Naive thymus-derived CD4-positive, alpha-beta T cell (primary cell): ENCODE data around the gene RPL38. TPM values are rescaled to one million over a fixed set of nuclear protein-coding genes. Genes with fewer than 3 reads are reported as not detected.
A peak's percentile ranks its signal among the peaks of the same experiment; 100 is the strongest.

Experiments used
- ATAC-seq: fragments of 150-1000 bp; cut with Tn5 transposase; 2 replicates; pipeline ENCODE4 v1.10.0; 2021; ENCODE audit warnings: mild to moderate bottlenecking, moderate library complexity
- CTCF ChIA-PET: fragments of 350-600 bp; sonication (Branson Sonifier 250); formaldehyde crosslinking; loops from one replicate; lab custom pipeline; 2021; ENCODE audit warnings: antibody characterized with exemption; lab: Charles Lee
- POLR2A ChIA-PET: fragments of 350-600 bp; sonication (Branson Sonifier 250); formaldehyde crosslinking; loops from one replicate; lab custom pipeline; 2021; ENCODE audit warnings: antibody characterized with exemption, inconsistent platforms; lab: Charles Lee
- DNase-seq, 9 donors: peaks; one replicate each; pipeline versions ENCODE4 v3.0.0 to v3.0.0-alpha.2; 2020 to 2022; ENCODE audit warnings: mixed read lengths in 1 of 9
- H3K27ac ChIP-seq: one replicate; pipeline ENCODE4 v1.7.0; 2013; ENCODE audit warnings: mild to moderate bottlenecking, low read depth, low read length, moderate library complexity
- H3K27me3 ChIP-seq, 2 donors: one replicate each; pipeline ENCODE4 v1.7.0; 2013; ENCODE audit warnings: low read length in 2 of 2, mild to moderate bottlenecking in 2 of 2, moderate library complexity in 2 of 2; ENCODE audit not compliant: control insufficient read depth in 2 of 2, insufficient read depth in 2 of 2
- H3K36me3 ChIP-seq, 3 experiments: 1 replicate in 2 of 3; 2 replicates in 1 of 3; pipeline ENCODE4 v1.7.0; 2013; ENCODE audit warnings: low read length in 3 of 3, mild to moderate bottlenecking in 3 of 3, moderate library complexity in 1 of 3; ENCODE audit not compliant: insufficient read depth in 3 of 3, control insufficient read depth in 2 of 3
- H3K4me1 ChIP-seq, 2 donors: one replicate each; pipeline ENCODE4 v1.7.0; 2013; ENCODE audit warnings: low read length in 2 of 2, mild to moderate bottlenecking in 2 of 2, moderate library complexity in 1 of 2; ENCODE audit not compliant: control insufficient read depth in 2 of 2, insufficient read depth in 2 of 2
- H3K4me3 ChIP-seq: 2 replicates; pipeline ENCODE4 v1.7.0; 2013; ENCODE audit warnings: mild to moderate bottlenecking, low read length
- H3K9me3 ChIP-seq, 3 experiments: 1 replicate in 2 of 3; 2 replicates in 1 of 3; pipeline ENCODE4 v1.7.0; 2013; ENCODE audit warnings: low read length in 3 of 3; ENCODE audit not compliant: control insufficient read depth in 2 of 3
- H3K27ac Mint-ChIP-seq, 9 donors: one replicate each; pipeline ENCODE4 v1.8.0; 2020 to 2022; ENCODE audit warnings: mixed read lengths in 9 of 9, mild to moderate bottlenecking in 8 of 9, moderate library complexity in 5 of 9, inconsistent platforms in 2 of 9
- H3K27me3 Mint-ChIP-seq, 5 donors: one replicate each; pipeline ENCODE4 v1.8.0; 2021 to 2022; ENCODE audit warnings: mixed read lengths in 5 of 5, mild to moderate bottlenecking in 1 of 5
- H3K36me3 Mint-ChIP-seq, 5 donors: one replicate each; pipeline ENCODE4 v1.8.0; 2020 to 2022; ENCODE audit warnings: mixed read lengths in 5 of 5, mild to moderate bottlenecking in 3 of 5, inconsistent platforms in 1 of 5
- H3K4me1 Mint-ChIP-seq, 7 donors: one replicate each; pipeline ENCODE4 v1.8.0; 2020 to 2022; ENCODE audit warnings: mixed read lengths in 7 of 7, mild to moderate bottlenecking in 3 of 7, inconsistent platforms in 1 of 7
- H3K4me3 Mint-ChIP-seq, 10 donors: one replicate each; pipeline ENCODE4 v1.8.0; 2020 to 2022; ENCODE audit warnings: mild to moderate bottlenecking in 10 of 10, mixed read lengths in 10 of 10, moderate library complexity in 6 of 10, inconsistent platforms in 2 of 10
- H3K9me3 Mint-ChIP-seq, 11 donors: one replicate each; pipeline ENCODE4 v1.8.0; 2020 to 2022; ENCODE audit warnings: mixed read lengths in 11 of 11, mild to moderate bottlenecking in 4 of 11, inconsistent platforms in 1 of 11, moderate library complexity in 1 of 11
- intact Hi-C, 2 donors: fragments of 100-400 bp; cut with micrococcal nuclease; formaldehyde crosslinking; loops; one replicate each; pipeline ENCODE4 v1.15.1; 2023
- polyA plus RNA-seq, 2 donors: library from polyadenylated mRNA; unstranded; fragments of 300-500 nt; fragmentation: Illumina TruSeq; gene quantifications; one replicate each; pipeline ENCODE4 v1.2.3, GENCODE V29; 2021
- total RNA-seq, 6 experiments: library from RNA in 5 of 6; stranded (reverse) in 5 of 6; gene quantifications; 1 replicate in 5 of 6; 2 replicates in 1 of 6; pipeline ENCODE4 v1.2.3 and lab custom pipeline; 2021 to 2026

Gene RPL38
- total and polyA plus RNA-seq, 7 experiments from 2014 or later = 1,097 to 2,553 (median 2,002) TPM

DNA sequence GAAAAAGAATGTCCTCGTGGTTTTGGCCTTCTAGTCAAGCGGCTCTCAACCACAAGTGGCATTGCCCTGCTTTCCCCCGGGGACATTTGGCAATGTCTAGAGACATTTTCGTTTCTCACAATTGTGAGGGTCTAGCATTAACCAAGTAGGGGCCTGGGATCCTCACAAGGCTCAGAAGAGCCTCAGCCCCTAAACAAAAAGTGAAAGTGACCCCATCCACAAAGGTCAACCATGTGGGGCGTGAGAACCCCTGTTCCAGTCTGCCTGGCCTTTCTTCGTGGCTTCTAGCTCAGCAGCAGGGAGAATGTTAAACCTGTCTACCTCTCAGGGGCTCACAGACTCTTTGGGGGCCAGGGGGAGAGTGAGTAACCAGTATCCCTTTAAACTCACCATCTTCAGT lies 4.8 kb upstream of the RPL38 start:
- H3K27me3 ChIP-seq = peaks cover 0 to 5% of the 10 kb centered on the region in 2 donors
- ChIA-PET CTCF (interaction anchor here (0.9 to 1.4 kb wide), 2 partner anchors 8 to 284 kb away, joined by 3 to 6 read pairs; no protein-coding TSS in a partner anchor), POLR2A (no interaction called here)
- H3K4me1 ChIP-seq = peaks cover 0 to 7% of the 10 kb centered on the region in 2 donors
- DNase-seq (no peak), ATAC-seq (no peak)
- H3K4me3 ChIP-seq = no peak overlapping the region
- Mint-ChIP-seq H3K9me3 (peaks cover 0 to 5% (median 0%) of the 10 kb centered on the region in 11 donors), H3K27me3 (peaks cover 8 to 41% (median 26%) of the 10 kb centered on the region in 5 donors), H3K36me3 (peaks cover 0 to 4% (median 3%) of the 10 kb centered on the region in 5 donors), H3K4me3 (peak overlapping the region in 3 of 10 donors; percentile 4 to 53 (median 42)), H3K27ac (no peak overlapping the region), H3K4me1 (peaks cover 6 to 24% (median 13%) of the 10 kb centered on the region in 7 donors)
- no peak overlapping the region for H3K27ac ChIP-seq
- H3K36me3 ChIP-seq = peaks cover 0 to 2% (median 0%) of the 10 kb centered on the region in 3 experiments
- intact Hi-C loops = no loop called here
- no peaks in the 10 kb centered on the region for H3K9me3 ChIP-seq

DNA sequence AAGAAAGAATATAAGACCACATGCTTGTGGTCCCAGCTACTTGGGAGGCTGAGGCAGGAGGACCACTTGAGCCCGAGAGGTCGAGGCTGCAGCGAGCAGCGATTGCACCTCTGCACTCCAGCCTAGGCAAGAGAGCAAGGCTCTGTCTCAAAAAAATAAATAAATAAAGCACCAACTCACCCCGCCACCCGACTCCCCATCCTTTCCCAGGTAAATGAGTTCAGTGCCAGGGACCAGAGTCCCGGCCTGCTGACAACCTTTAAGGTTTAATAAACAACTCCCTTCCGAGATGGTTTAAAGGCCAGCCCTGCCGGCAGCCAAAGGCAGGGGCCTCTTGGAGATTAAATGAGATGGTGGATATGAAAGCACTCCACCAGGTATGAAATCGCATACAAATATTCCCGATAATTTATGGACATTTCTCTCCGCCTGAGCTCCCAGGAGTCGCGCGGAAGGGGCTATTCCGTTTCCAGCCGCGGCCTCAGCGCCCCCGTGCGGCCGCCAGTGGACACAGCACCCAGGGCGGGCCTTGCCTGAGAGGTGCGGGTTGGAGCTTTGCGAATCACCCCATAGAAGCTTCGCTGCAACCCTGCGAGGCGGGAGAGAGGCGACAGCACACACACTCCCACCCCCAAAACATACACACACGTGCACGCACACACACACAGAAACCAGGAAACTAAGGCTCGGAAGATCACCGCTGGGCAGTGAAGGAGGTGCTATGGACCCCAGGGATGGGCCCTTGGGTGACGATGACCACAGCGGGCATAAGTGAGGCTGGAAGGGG lies 4.0 kb upstream of the RPL38 start:
- POLR2A ChIA-PET = no interaction called here
- Mint-ChIP-seq H3K27me3 (peaks cover 8 to 38% (median 24%) of the 10 kb centered on the region in 5 donors), H3K4me3 (peak overlapping the region in 5 of 10 donors; percentile 16 to 53 (median 34))

DNA sequence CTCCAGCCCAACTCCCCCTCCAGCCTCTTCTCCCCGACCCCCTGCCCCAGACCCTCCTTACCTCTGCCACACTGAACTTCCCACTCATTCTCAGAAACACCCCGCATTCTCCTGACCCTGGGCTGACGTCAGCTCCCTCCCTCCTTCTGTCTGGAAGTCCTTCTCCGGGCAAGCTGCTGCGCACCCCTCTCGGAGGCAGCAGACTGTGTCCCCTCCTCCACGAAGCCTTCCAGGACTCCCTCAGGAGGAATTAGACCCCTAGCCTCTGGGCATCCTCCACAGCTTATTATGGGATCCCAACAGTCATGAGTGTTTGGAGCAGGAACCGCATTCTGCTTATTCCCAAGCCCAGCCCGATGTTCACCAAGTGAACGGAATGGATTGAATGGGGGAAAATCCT lies 3.4 kb upstream of the RPL38 start:
- Histone ChIP-seq H3K4me1 (peaks cover 11% of the 10 kb centered on the region in 2 donors), H3K36me3 (peaks cover 0 to 13% (median 4%) of the 10 kb centered on the region in 3 experiments), H3K27ac (no peak overlapping the region), H3K9me3 (no peaks in the 10 kb centered on the region), H3K4me3 (no peak overlapping the region), H3K27me3 (peaks cover 0 to 5% of the 10 kb centered on the region in 2 donors)
- DNase-seq = no peak
- Mint-ChIP-seq H3K27me3 (peaks cover 8 to 31% (median 21%) of the 10 kb centered on the region in 5 donors), H3K27ac (peak overlapping the region in 1 of 9 donors; percentile 58), H3K36me3 (peaks cover 2 to 7% (median 7%) of the 10 kb centered on the region in 5 donors), H3K9me3 (peaks cover 0 to 5% (median 0%) of the 10 kb centered on the region in 11 donors), H3K4me3 (no peak overlapping the region), H3K4me1 (peaks cover 12 to 24% (median 18%) of the 10 kb centered on the region in 7 donors)
- intact Hi-C loops = loop anchor here (5.0 to 10.0 kb wide), 5 partner anchors 555 to 1473 kb away; partner anchors contain the start of genes CDC42EP4 (in 1 of the 2) and COG1 (in 1 of the 2)
- ATAC-seq = no peak
- ChIA-PET CTCF (interaction anchor here (1.4 to 2.2 kb wide), 2 partner anchors 9 to 770 kb away, joined by 6 to 7 read pairs; no protein-coding TSS in a partner anchor), POLR2A (no interaction called here)

More for the DNA sequence above, 4.0 kb upstream of the RPL38 start:
- Histone ChIP-seq H3K9me3 (no peaks in the 10 kb centered on the region), H3K4me3 (no peak overlapping the region), H3K27ac (no peak overlapping the region), H3K36me3 (peaks cover 0 to 7% (median 0%) of the 10 kb centered on the region in 3 experiments), H3K27me3 (peaks cover 0 to 5% of the 10 kb centered on the region in 2 donors), H3K4me1 (peaks cover 5 to 7% of the 10 kb centered on the region in 2 donors)
- Mint-ChIP-seq H3K9me3 (peaks cover 0 to 5% (median 0%) of the 10 kb centered on the region in 11 donors), H3K4me1 (peaks cover 6 to 22% (median 13%) of the 10 kb centered on the region in 7 donors), H3K27ac (peak overlapping the region in 2 of 9 donors; percentile 14 to 58), H3K36me3 (peaks cover 0 to 4% (median 3%) of the 10 kb centered on the region in 5 donors)
- ATAC-seq (peak; percentile 58), DNase-seq (peak; percentile 32 to 79 (median 56))
- intact Hi-C loops = loop anchor here (5.0 to 10.0 kb wide), 5 partner anchors 555 to 1472 kb away; partner anchors contain the start of genes CDC42EP4 (in 1 of the 2) and COG1 (in 1 of the 2)
- CTCF ChIA-PET = interaction anchor here (0.6 to 2.2 kb wide), 4 partner anchors 8 to 771 kb away, joined by 3 to 7 read pairs (median 4); no protein-coding TSS in a partner anchor

DNA sequence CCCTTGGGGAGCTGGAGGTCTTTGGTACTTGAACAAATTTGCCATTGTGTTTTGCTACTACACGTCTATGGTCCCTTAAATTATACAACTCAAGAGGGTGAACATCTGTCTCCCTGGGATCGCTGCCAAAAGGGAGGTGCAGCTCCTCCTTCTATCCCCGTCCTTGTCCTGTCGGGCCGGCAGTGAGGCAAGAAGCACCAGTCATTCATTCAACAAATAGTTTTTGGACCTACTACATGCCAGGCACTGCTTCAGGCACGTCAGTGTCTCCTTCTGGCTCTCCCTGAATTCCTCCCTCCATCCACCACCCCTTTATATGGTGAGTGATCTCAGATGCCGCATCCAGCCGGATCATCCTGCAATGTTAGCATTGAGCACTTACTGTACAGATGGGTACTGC lies 2.2 kb upstream of the RPL38 start:
- Histone ChIP-seq H3K27ac (no peak overlapping the region), H3K36me3 (peaks cover 4 to 24% (median 8%) of the 10 kb centered on the region in 3 experiments), H3K9me3 (no peaks in the 10 kb centered on the region), H3K27me3 (peaks cover 0 to 5% of the 10 kb centered on the region in 2 donors), H3K4me1 (peaks cover 16 to 20% of the 10 kb centered on the region in 2 donors), H3K4me3 (no peak overlapping the region)
- intact Hi-C loops = loop anchor here (5.0 to 10.0 kb wide), 5 partner anchors 554 to 1474 kb away; partner anchors contain the start of genes CDC42EP4 (in 1 of the 2) and COG1 (in 1 of the 2)
- H3K27me3 Mint-ChIP-seq = peaks cover 8 to 22% (median 11%) of the 10 kb centered on the region in 5 donors
- peaks cover 5 to 14% (median 10%) of the 10 kb centered on the region in 5 donors for H3K36me3 Mint-ChIP-seq
- ChIA-PET CTCF (interaction anchor here (2.2 kb wide), 1 partner anchor 771 kb away, joined by 7 read pairs; no protein-coding TSS in a partner anchor), POLR2A (no interaction called here)
- H3K4me3 Mint-ChIP-seq = peak overlapping the region in 1 of 10 donors; percentile 38
- H3K9me3 Mint-ChIP-seq = peaks cover 0 to 5% (median 0%) of the 10 kb centered on the region in 11 donors
- no peak for DNase-seq
- no peak overlapping the region for H3K27ac Mint-ChIP-seq
- ATAC-seq = no peak
- peaks cover 17 to 36% (median 27%) of the 10 kb centered on the region in 7 donors for H3K4me1 Mint-ChIP-seq

DNA sequence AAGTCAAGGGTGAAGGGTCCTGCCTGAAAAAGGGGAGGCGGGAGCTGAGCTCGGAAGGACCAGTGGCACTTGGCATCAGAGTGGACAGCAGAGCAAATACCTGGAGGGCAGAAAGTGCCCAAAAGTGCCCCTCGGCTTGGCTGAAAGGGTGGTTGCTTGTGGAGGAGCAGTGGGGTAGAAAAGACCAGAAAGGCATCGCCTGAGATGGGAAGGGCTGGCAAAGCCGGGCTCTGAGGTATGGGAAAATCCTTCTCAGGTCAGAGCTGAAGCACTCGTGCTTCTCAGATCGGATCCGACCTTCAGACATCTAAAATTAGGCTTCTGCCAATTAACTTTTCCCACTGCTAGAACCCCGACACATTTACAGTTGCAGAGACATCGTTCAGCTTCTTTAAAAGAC lies 1.5 kb upstream of the RPL38 start:
- DNase-seq = no peak
- Mint-ChIP-seq H3K4me1 (peaks cover 19 to 41% (median 31%) of the 10 kb centered on the region in 7 donors), H3K36me3 (peaks cover 5 to 16% (median 10%) of the 10 kb centered on the region in 5 donors), H3K9me3 (peaks cover 0 to 5% (median 0%) of the 10 kb centered on the region in 11 donors), H3K27me3 (peaks cover 8 to 19% (median 11%) of the 10 kb centered on the region in 5 donors), H3K4me3 (peak overlapping the region in 2 of 10 donors; percentile 16 to 34), H3K27ac (peak overlapping the region in 1 of 9 donors; percentile 69)
- peaks cover 16 to 20% of the 10 kb centered on the region in 2 donors for H3K4me1 ChIP-seq
- intact Hi-C loops = loop anchor here (2.0 to 10.0 kb wide), 8 partner anchors 159 to 1475 kb away; partner anchors contain the start of genes BTBD17 (in 1 of the 2), CDC42EP4 (in 1 of the 2), COG1 (in 1 of the 2) and FDXR (in 1 of the 2)
- CTCF ChIA-PET = interaction anchor here (0.7 to 1.6 kb wide), 3 partner anchors 162 to 1475 kb away, joined by 3 read pairs; no protein-coding TSS in a partner anchor
- no peak overlapping the region for H3K4me3 ChIP-seq
- H3K9me3 ChIP-seq = no peaks in the 10 kb centered on the region
- ATAC-seq = no peak
- peaks cover 4 to 30% (median 8%) of the 10 kb centered on the region in 3 experiments for H3K36me3 ChIP-seq
- POLR2A ChIA-PET = no interaction called here
- peaks cover 0 to 5% of the 10 kb centered on the region in 2 donors for H3K27me3 ChIP-seq
- H3K27ac ChIP-seq = no peak overlapping the region
